Measurements from ENCODE around the gene IGF1. TPM values are rescaled to one million over a fixed set of nuclear protein-coding genes. Genes with fewer than 3 reads are reported as not detected.

The IGF1 gene
- total and polyA plus RNA-seq, 9 of the 15 experiments (the other 6 are each of a cell fraction or from before 2014, with no cell fraction given): 3.7 to 13.9 (median 4.5) TPM

DNA sequence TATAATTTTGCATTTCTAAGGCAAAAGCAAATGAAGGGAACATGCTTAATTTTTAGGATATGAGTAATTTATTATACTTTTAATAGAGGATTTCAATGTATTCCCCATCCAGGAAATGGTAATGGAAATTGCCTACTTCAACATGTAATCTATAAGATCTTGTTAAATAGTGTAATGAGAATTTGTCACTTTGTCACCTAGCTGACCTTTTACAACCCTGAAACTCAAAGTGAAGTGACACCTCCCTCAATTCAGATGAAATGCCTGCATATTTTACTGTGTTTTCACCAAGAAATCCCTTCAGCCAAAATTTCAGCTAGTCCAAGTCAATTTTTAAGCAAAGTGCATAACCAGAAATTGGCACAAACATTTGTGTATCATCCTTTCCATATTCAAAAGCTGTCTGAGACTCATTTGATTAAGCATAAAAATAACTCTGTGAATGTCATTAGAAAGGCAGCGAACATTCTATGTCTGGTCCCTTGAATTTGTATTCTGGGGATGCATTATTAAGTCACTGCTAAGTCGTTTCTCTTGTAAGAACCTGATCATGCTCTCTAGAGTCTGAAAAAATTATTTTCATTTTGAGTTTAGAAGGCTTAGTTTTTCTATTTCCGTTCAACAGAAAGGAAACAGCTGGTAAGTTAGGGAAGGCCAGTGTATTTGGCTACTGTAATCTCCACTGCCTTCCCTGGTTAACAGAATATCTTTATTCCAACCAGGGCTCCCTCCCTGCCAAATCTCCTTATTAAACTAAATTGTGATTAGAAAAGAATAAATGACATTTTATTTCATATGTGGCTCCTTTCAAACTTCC, 100.8 kb downstream of the IGF1 start:
- no peak for DNase-seq (ENCODE audit: extremely low read depth in 1 of 4, low spot score in 3 of 4)
- BruUV-seq (replicated peaks): no TSS peak
- no peak for FAIRE-seq
- intact Hi-C loops (cut with micrococcal nuclease) (no loop called here), in situ Hi-C loops (cut with MboI) (no loop called here)
- Histone ChIP-seq H3K4me1 (replicated peaks in 1 of 2; ENCODE audit: control insufficient read depth in 2 of 2, insufficient read depth in 2 of 2, low read length in 2 of 2) (peaks cover 6 to 19% of the 10 kb centered on the region in 2 experiments; a peak in 3 of 5 replicates), H3K79me2 (ENCODE audit: control insufficient read depth, insufficient read depth, low read length) (no peaks in the 10 kb centered on the region), H3K4me3 (no peak overlapping the region), H3K9me1 (ENCODE audit: control insufficient read depth, insufficient read depth, low read length) (no peaks in the 10 kb centered on the region), H3K27me3 (ENCODE audit: control insufficient read depth in 2 of 2, insufficient read depth in 2 of 2, low read length in 2 of 2) (no peaks in the 10 kb centered on the region), H3K36me3 (ENCODE audit: control insufficient read depth, insufficient read depth, low read length) (no peaks in the 10 kb centered on the region), H2AFZ (ENCODE audit: low read depth, low read length) (no peak overlapping the region), H3K27ac (ENCODE audit: extremely low read depth, low read depth, low read length) (no peak overlapping the region), H4K20me1 (replicated peaks; ENCODE audit: control insufficient read depth, insufficient read depth, low read length) (no peaks in the 10 kb centered on the region), H3K4me2 (ENCODE audit: insufficient read depth, low read length) (no peak overlapping the region), H3K9ac (ENCODE audit: insufficient read depth in 1 of 2, low read depth in 2 of 2, low read length in 2 of 2) (no peak overlapping the region), H3K9me3 (replicated peaks; ENCODE audit: control insufficient read depth, insufficient read depth, low read depth, low read length) (no peaks in the 10 kb centered on the region; the same call in 1 of the 2 replicates)
- ATAC-seq: no peak
- ChIA-PET CTCF (ENCODE audit: low intra/inter-chr PET ratio) (no interaction called here), POLR2A (no interaction called here)
- 39% methylated on average over 3 of the region's 3 CpGs for WGBS (ENCODE audit: insufficient coverage, low coverage, missing lambda C conversion rate)
- TF ChIP-seq TEAD2 (tag; IDR thresholded peaks at IDR 0.05): no peak
- no peak for TF ChIP-seq HDAC3 (IDR thresholded peaks at IDR 0.05; ENCODE audit: borderline replicate concordance, partially characterized antibody)
- TF ChIP-seq HNRNPK (IDR thresholded peaks at IDR 0.05; ENCODE audit: low read depth, low read length, poor library complexity, severe bottlenecking): no peak
- TF ChIP-seq, protein P1, sequence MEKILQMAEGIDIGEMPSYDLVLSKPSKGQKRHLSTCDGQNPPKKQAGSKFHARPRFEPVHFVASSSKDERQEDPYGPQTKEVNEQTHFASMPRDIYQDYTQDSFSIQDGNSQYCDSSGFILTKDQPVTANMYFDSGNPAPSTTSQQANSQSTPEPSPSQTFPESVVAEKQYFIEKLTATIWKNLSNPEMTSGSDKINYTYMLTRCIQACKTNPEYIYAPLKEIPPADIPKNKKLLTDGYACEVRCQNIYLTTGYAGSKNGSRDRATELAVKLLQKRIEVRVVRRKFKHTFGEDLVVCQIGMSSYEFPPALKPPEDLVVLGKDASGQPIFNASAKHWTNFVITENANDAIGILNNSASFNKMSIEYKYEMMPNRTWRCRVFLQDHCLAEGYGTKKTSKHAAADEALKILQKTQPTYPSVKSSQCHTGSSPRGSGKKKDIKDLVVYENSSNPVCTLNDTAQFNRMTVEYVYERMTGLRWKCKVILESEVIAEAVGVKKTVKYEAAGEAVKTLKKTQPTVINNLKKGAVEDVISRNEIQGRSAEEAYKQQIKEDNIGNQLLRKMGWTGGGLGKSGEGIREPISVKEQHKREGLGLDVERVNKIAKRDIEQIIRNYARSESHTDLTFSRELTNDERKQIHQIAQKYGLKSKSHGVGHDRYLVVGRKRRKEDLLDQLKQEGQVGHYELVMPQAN (IDR thresholded peaks at IDR 0.05; ENCODE audit: borderline replicate concordance): no peak
- no peak for TF ChIP-seq ZNF175 (CRISPR knock-in tag; IDR thresholded peaks at IDR 0.05; ENCODE audit: low read depth)
- TF ChIP-seq, protein P2, sequence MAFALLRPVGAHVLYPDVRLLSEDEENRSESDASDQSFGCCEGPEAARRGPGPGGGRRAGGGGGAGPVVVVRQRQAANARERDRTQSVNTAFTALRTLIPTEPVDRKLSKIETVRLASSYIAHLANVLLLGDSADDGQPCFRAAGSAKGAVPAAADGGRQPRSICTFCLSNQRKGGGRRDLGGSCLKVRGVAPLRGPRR (CRISPR knock-in tag; IDR thresholded peaks at IDR 0.05): no peak
- TF ChIP-seq SIRT6 (IDR thresholded peaks at IDR 0.05; ENCODE audit: low read depth, low read length): no peak
- TF ChIP-seq, protein P3, sequence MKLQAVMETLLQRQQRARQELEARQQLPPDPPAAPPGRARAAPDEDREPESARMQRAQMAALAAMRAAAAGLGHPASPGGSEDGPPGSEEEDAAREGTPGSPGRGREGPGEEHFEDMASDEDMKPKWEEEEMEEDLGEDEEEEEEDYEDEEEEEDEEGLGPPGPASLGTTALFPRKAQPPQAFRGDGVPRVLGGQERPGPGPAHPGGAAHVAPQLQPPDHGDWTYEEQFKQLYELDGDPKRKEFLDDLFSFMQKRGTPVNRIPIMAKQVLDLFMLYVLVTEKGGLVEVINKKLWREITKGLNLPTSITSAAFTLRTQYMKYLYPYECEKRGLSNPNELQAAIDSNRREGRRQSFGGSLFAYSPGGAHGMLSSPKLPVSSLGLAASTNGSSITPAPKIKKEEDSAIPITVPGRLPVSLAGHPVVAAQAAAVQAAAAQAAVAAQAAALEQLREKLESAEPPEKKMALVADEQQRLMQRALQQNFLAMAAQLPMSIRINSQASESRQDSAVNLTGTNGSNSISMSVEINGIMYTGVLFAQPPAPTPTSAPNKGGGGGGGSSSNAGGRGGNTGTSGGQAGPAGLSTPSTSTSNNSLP (IDR thresholded peaks at IDR 0.05; ENCODE audit: borderline replicate concordance, low read depth, low read length): no peak
- TF ChIP-seq, protein P4, sequence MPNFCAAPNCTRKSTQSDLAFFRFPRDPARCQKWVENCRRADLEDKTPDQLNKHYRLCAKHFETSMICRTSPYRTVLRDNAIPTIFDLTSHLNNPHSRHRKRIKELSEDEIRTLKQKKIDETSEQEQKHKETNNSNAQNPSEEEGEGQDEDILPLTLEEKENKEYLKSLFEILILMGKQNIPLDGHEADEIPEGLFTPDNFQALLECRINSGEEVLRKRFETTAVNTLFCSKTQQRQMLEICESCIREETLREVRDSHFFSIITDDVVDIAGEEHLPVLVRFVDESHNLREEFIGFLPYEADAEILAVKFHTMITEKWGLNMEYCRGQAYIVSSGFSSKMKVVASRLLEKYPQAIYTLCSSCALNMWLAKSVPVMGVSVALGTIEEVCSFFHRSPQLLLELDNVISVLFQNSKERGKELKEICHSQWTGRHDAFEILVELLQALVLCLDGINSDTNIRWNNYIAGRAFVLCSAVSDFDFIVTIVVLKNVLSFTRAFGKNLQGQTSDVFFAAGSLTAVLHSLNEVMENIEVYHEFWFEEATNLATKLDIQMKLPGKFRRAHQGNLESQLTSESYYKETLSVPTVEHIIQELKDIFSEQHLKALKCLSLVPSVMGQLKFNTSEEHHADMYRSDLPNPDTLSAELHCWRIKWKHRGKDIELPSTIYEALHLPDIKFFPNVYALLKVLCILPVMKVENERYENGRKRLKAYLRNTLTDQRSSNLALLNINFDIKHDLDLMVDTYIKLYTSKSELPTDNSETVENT (CRISPR knock-in tag; IDR thresholded peaks at IDR 0.05): no peak
- TF ChIP-seq, protein P5, sequence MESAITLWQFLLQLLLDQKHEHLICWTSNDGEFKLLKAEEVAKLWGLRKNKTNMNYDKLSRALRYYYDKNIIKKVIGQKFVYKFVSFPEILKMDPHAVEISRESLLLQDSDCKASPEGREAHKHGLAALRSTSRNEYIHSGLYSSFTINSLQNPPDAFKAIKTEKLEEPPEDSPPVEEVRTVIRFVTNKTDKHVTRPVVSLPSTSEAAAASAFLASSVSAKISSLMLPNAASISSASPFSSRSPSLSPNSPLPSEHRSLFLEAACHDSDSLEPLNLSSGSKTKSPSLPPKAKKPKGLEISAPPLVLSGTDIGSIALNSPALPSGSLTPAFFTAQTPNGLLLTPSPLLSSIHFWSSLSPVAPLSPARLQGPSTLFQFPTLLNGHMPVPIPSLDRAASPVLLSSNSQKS (CRISPR knock-in tag; IDR thresholded peaks at IDR 0.05): no peak
- no peak for TF ChIP-seq TEAD1 (CRISPR knock-in tag; IDR thresholded peaks at IDR 0.05)

All from K562 (cell line).